HCT116 (cell line): ENCODE data around the gene BIK. TPM values are rescaled to one million over a fixed set of nuclear protein-coding genes. Genes with fewer than 3 reads are reported as not detected.

ENCODE experiments used
- ATAC-seq: fragments of 200-7000 bp; cut with Tn5 transposase; 2 replicates; pipeline ENCODE4 v1.9.1; 2020; ENCODE audit warnings: mild to moderate bottlenecking, moderate library complexity
- BruUV-seq: library from RNA; stranded (reverse); fragments of 400-500 nt; replicated peaks from 2 replicates; lab custom pipeline; 2021; lab: Mats Ljungman, UMichigan
- CTCF ChIA-PET: fragments of 300-600 bp; sonication (Branson Sonifier 250); formaldehyde crosslinking; loops from one replicate; lab custom pipeline; 2021; ENCODE audit warnings: antibody characterized with exemption; lab: Charles Lee
- POLR2A ChIA-PET: fragments of 300-600, 350-600 bp; sonication (Branson Sonifier 250); formaldehyde crosslinking; loops from one replicate; lab custom pipeline; 2021; ENCODE audit warnings: antibody characterized with exemption; lab: Charles Lee
- RAD21 ChIA-PET, 2 experiments: fragments of 300-600 bp; sonication (Branson Sonifier 250); formaldehyde crosslinking; loops; one replicate each; lab custom pipeline; 2023; ENCODE audit warnings: low total read pairs in 2 of 2; ENCODE audit not compliant: uncharacterized antibody in 2 of 2, unreplicated experiment in 2 of 2, low non-redundant PET in 1 of 2; lab: Charles Lee
- DNase-seq: peaks from one replicate; pipeline ENCODE4 v3.0.0-alpha.2; 2010; ENCODE audit warnings: low read depth, low spot score
- H2AFZ ChIP-seq: fragments of 200-600 bp; shearing (Covaris generic), sonication (generic); 2 replicates; pipeline ENCODE4 v1.6.1; 2017; ENCODE audit warnings: low read depth, mixed run types, mixed read lengths, antibody characterized with exemption, low read length; ENCODE audit not compliant: poor library complexity, severe bottlenecking
- H3K27ac ChIP-seq: 2 replicates; pipeline ENCODE4 v1.5.1; 2012; ENCODE audit warnings: low read depth, low read length
- H3K27me3 ChIP-seq: fragments of 200-600 bp; sonication (generic); 2 replicates; pipeline ENCODE4 v1.6.1; 2016; ENCODE audit warnings: mixed run types, low read length, mixed read lengths; ENCODE audit not compliant: insufficient read depth
- H3K36me3 ChIP-seq, 2 experiments: fragments of 200-500 bp in 1 of 2; fragments of 200-600 bp in 1 of 2; sonication (Bioruptor generic) in 1 of 2; sonication (generic) in 1 of 2; 2 replicates each; pipeline versions ENCODE4 v1.5.1 to v1.6.1; 2014 to 2016; ENCODE audit warnings: low read length in 2 of 2, inconsistent platforms in 1 of 2, mixed read lengths in 1 of 2, mixed run types in 1 of 2; ENCODE audit not compliant: insufficient read depth in 2 of 2, control insufficient read depth in 1 of 2
- H3K4me1 ChIP-seq, 2 experiments: fragments of 200-600 bp in 1 of 2; sonication (generic) in 1 of 2; 2 replicates each; pipeline versions ENCODE4 v1.5.1 to v1.6.1; 2012 to 2017; ENCODE audit warnings: low read length in 2 of 2, inconsistent platforms in 1 of 2, mild to moderate bottlenecking in 1 of 2, mixed read lengths in 1 of 2, mixed run types in 1 of 2, moderate library complexity in 1 of 2; ENCODE audit not compliant: insufficient read depth in 2 of 2, control insufficient read depth in 1 of 2
- H3K4me2 ChIP-seq: fragments of 200-600 bp; sonication (generic); 2 replicates; pipeline ENCODE4 v1.6.1; 2017; ENCODE audit warnings: mixed run types, low read length, mixed read lengths
- H3K4me3 ChIP-seq, 2 experiments: fragments of 200-600 bp in 1 of 2; sonication (generic) in 1 of 2; replicated peaks in 1 of 2; 2 replicates each; pipeline ENCODE4 v1.5.1; 2011 to 2016; ENCODE audit warnings: low read length in 2 of 2, control low read depth in 1 of 2, low read depth in 1 of 2, mild to moderate bottlenecking in 1 of 2, mixed read lengths in 1 of 2, mixed run types in 1 of 2
- H3K79me2 ChIP-seq: fragments of 200-600 bp; sonication (generic); 2 replicates; pipeline ENCODE4 v1.6.1; 2017; ENCODE audit warnings: mild to moderate bottlenecking, mixed run types, low read length, moderate library complexity, mixed read lengths; ENCODE audit not compliant: insufficient read depth
- H3K9ac ChIP-seq: fragments of 200-600 bp; sonication (generic); 2 replicates; pipeline ENCODE4 v1.6.1; 2016; ENCODE audit warnings: low read length, mixed read lengths
- H3K9me2 ChIP-seq: fragments of 200-600 bp; sonication (generic), shearing (Covaris generic); 2 replicates; pipeline ENCODE4 v1.6.1; 2017; ENCODE audit warnings: mixed run types, mild to moderate bottlenecking, moderate library complexity; ENCODE audit not compliant: insufficient read depth
- H3K9me3 ChIP-seq, 2 experiments: fragments of 200-500 bp in 1 of 2; fragments of 200-600 bp in 1 of 2; sonication (Bioruptor generic) in 1 of 2; sonication (generic) in 1 of 2; 2 replicates each; pipeline ENCODE4 v1.6.1; 2014 to 2017; ENCODE audit warnings: low read length in 2 of 2, mixed read lengths in 2 of 2, inconsistent platforms in 1 of 2, low read depth in 1 of 2, mild to moderate bottlenecking in 1 of 2, mixed run types in 1 of 2, moderate library complexity in 1 of 2; ENCODE audit not compliant: control insufficient read depth in 1 of 2, insufficient read depth in 1 of 2
- H4K20me1 ChIP-seq: fragments of 200-600 bp; sonication (generic), shearing (Covaris generic); 2 replicates; pipeline ENCODE4 v1.6.1; 2017; ENCODE audit warnings: mixed run types, mild to moderate bottlenecking, moderate library complexity; ENCODE audit not compliant: insufficient read depth
- CBX3 ChIP-seq: IDR thresholded peaks from 2 replicates; pipeline ENCODE4 v1.6.1; 2012; ENCODE audit warnings: low read depth
- CEBPB ChIP-seq: IDR thresholded peaks from 2 replicates; pipeline ENCODE4 v1.6.1; 2012; ENCODE audit warnings: low read depth
- FOSL1 ChIP-seq: IDR thresholded peaks from 2 replicates; pipeline ENCODE4 v1.6.1; 2012; ENCODE audit warnings: low read depth
- POLR2AphosphoS5 ChIP-seq: IDR thresholded peaks from 2 replicates; pipeline ENCODE4 v1.6.1; 2011; ENCODE audit warnings: mild to moderate bottlenecking, low read depth, low read length, moderate library complexity
- RAD21 ChIP-seq: IDR thresholded peaks from 2 replicates; pipeline ENCODE4 v1.6.1; 2012; ENCODE audit warnings: low read depth, mild to moderate bottlenecking
- SRF ChIP-seq: IDR thresholded peaks from 2 replicates; pipeline ENCODE4 v1.6.1; 2012; ENCODE audit warnings: low read depth
- intact Hi-C: fragments of 100-400 bp; cut with micrococcal nuclease; formaldehyde crosslinking; loops from 2 replicates; pipeline ENCODE4 v1.10.0; 2022
- total RNA-seq: library from RNA; stranded (reverse); gene quantifications from one replicate; pipeline ENCODE4 v1.2.1, GENCODE V29; 2021; ENCODE audit not compliant: unreplicated experiment
- TF ChIP-seq, protein P1 (sequence below): IDR thresholded peaks from 2 replicates; pipeline ENCODE4 v1.6.1; 2012; ENCODE audit warnings: low read depth

Gene BIK
- total RNA-seq, 1 experiment from 2014 or later = 31.0 TPM

DNA sequence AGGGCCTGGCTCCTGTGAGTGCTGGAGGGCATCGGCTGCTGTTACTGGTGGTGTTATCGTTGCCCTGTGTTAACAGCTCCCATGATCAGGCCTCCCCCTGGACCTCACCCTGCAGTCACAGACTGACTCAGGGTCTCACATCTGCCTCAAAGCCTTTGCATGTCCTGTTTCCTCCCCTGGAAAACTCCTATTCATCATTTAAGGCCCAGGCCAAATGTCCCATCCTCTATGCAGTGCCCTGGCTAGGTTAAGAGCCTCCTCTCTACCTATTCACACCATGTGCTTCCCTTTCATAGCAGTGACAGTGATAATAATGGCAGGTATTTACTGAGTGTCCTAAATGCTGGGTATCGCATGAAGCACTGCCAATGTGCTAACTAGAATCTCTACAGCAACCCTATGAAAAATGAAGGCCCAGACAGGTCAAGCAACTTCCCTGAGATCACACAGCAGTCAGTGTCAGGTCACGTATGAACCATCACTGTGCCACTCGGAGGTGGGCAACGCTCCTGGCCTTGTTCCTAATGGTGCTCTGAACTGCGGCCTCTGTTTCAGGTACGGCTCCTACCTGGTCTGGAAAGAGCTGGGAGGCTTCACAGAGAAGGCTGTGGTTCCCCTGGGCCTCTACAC is 50.1 kb downstream of the BIK start:
- Histone ChIP-seq H3K4me3 (no peak overlapping the region), H3K9ac (no peak overlapping the region), H3K36me3 (peaks cover 2 to 8% of the 10 kb centered on the region in 2 experiments; a peak in 3 of 4 replicates), H3K27me3 (no peaks in the 10 kb centered on the region), H2AFZ (no peak overlapping the region), H4K20me1 (no peaks in the 10 kb centered on the region), H3K79me2 (peaks cover 20% of the 10 kb centered on the region), H3K27ac (no peak overlapping the region), H3K4me1 (peaks cover 1 to 13% of the 10 kb centered on the region in 2 experiments; a peak in 3 of 4 replicates), H3K4me2 (no peak overlapping the region)
- ChIA-PET RAD21 (no interaction called here), POLR2A (no interaction called here)
- intact Hi-C loops = no loop called here
- ATAC-seq (no peak), DNase-seq (no peak)
- no TSS peak for BruUV-seq
- TF ChIP-seq RAD21 (no peak), POLR2AphosphoS5 (no peak), SRF (no peak), CEBPB (no peak), CBX3 (no peak), FOSL1 (no peak)
- TF ChIP-seq, protein P1, sequence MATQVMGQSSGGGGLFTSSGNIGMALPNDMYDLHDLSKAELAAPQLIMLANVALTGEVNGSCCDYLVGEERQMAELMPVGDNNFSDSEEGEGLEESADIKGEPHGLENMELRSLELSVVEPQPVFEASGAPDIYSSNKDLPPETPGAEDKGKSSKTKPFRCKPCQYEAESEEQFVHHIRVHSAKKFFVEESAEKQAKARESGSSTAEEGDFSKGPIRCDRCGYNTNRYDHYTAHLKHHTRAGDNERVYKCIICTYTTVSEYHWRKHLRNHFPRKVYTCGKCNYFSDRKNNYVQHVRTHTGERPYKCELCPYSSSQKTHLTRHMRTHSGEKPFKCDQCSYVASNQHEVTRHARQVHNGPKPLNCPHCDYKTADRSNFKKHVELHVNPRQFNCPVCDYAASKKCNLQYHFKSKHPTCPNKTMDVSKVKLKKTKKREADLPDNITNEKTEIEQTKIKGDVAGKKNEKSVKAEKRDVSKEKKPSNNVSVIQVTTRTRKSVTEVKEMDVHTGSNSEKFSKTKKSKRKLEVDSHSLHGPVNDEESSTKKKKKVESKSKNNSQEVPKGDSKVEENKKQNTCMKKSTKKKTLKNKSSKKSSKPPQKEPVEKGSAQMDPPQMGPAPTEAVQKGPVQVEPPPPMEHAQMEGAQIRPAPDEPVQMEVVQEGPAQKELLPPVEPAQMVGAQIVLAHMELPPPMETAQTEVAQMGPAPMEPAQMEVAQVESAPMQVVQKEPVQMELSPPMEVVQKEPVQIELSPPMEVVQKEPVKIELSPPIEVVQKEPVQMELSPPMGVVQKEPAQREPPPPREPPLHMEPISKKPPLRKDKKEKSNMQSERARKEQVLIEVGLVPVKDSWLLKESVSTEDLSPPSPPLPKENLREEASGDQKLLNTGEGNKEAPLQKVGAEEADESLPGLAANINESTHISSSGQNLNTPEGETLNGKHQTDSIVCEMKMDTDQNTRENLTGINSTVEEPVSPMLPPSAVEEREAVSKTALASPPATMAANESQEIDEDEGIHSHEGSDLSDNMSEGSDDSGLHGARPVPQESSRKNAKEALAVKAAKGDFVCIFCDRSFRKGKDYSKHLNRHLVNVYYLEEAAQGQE = no peak
- TF ChIP-seq, all 23 proteins: peak for 0
- CTCF ChIA-PET = no interaction called here
- Histone ChIP-seq H3K9me2 (no peaks in the 10 kb centered on the region), H3K9me3 (no peaks in the 10 kb centered on the region)
